Stomach smooth muscle (tissue), 2 donors: ENCODE data around the gene CSNK1D.

Experiments
- H3K27ac ChIP-seq: one replicate; pipeline ENCODE4 v1.7.0; 2013; ENCODE audit warnings: mild to moderate bottlenecking, low read length, inconsistent platforms
- H3K27me3 ChIP-seq, 2 donors: one replicate each; pipeline ENCODE4 v1.7.0; 2013; ENCODE audit warnings: low read length in 2 of 2; ENCODE audit not compliant: insufficient read depth in 2 of 2, control insufficient read depth in 1 of 2
- H3K36me3 ChIP-seq, 2 donors: one replicate each; pipeline ENCODE4 v1.7.0; 2013; ENCODE audit warnings: low read length in 2 of 2; ENCODE audit not compliant: control insufficient read depth in 2 of 2, insufficient read depth in 2 of 2
- H3K4me1 ChIP-seq: one replicate; pipeline ENCODE4 v1.7.0; 2013; ENCODE audit warnings: low read length; ENCODE audit not compliant: control insufficient read depth, insufficient read depth
- H3K4me3 ChIP-seq, 2 donors: one replicate each; pipeline ENCODE4 v1.7.0; 2013; ENCODE audit warnings: low read length in 2 of 2
- H3K9ac ChIP-seq, 2 donors: one replicate each; pipeline ENCODE4 v1.7.0; 2013; ENCODE audit warnings: low read length in 2 of 2, mild to moderate bottlenecking in 1 of 2
- H3K9me3 ChIP-seq, 2 donors: one replicate each; pipeline ENCODE4 v1.7.0; 2013; ENCODE audit warnings: low read length in 2 of 2; ENCODE audit not compliant: control insufficient read depth in 2 of 2
- donor health status: healthy.
- donor health status: Pancreatic carcinoma.

The CSNK1D gene

DNA sequence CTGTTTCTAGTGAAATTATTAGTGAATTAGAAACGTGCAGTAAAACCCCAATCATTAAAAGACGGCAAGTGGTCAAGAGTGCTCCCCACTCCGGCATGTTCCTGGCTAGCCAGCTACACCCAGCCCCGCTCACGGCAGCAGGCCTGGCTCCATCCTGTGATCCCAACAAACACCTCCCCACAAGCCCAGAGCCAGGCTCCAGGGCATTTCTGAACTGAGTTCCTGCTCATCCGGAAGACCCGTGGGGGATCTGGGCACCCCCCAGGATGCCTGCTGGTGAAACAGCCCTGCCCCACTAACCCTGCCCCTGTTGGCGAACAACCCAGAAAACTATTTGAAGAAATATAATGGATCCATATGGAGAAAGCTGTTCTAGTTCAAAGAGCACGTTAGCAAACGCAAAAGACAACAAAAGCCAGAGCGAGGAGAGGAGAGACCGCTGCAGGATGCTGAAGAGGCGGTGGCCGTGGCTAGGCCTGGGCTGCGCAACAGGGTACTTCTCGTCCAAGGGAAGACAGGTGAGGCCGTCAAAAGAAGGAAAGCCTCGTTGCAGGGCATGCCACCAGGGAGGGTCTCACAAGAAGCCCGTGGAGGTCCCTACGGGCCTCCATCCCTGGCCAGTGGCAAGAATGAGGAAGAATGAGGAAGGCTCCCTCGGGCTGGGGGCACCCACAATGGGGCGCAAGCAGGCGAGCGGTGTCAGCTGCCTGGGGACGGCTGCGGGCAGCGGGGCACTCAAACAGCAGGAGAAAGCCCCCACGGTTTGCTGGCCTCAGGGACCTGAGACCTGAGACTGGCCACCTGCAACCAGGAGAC is 25.4 kb downstream of the CSNK1D start:
- H3K4me3 ChIP-seq, result no peak overlapping the region
- H3K9me3 ChIP-seq, result no peaks in the 10 kb centered on the region
- no peaks in the 10 kb centered on the region for H3K27me3 ChIP-seq
- H3K27ac ChIP-seq, result peak overlapping the region; percentile 93
- H3K36me3 ChIP-seq, result peaks cover 82 to 83% of the 10 kb centered on the region in 2 donors
- H3K9ac ChIP-seq, result peak overlapping the region; percentile 29 to 43
- peaks cover 47% of the 10 kb centered on the region for H3K4me1 ChIP-seq

DNA sequence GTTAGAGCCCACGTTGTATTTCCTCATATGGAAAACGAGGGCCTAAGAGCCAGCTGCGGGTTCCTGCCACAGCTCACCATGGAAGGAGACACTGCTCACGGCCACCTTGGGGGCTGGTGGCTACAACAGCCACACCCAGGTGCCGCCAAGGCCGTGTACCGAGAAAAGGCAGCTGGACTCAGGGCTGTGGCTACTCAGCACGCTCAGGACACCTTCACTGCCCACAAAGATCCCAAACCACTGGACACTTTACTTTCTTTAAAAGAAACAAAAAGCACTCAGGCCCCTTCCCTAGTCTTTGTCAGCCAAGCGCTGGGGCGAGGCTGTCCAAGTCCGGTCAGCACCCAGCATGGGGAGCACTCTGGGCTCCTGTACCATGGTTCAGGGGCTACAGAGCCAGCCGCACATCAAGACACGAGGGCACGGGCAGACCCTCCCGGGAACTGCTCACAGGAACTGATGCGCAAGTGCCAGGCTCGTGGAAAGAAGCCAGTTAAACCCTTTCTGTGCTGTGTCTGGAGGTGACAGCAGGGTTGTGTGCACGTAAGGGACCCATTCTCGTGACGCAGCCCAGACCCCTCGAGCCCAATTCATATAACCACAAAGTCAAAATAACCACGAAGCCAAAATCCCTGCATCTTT is 26.2 kb downstream of the CSNK1D start:
- H3K36me3 ChIP-seq, result peaks cover 75 to 76% of the 10 kb centered on the region in 2 donors
- no peaks in the 10 kb centered on the region for H3K27me3 ChIP-seq
- H3K4me3 ChIP-seq, result peak overlapping the region; percentile 9 to 40
- H3K27ac ChIP-seq, result peak overlapping the region; percentile 93
- H3K4me1 ChIP-seq, result peaks cover 55% of the 10 kb centered on the region
- no peaks in the 10 kb centered on the region for H3K9me3 ChIP-seq
- peak overlapping the region; percentile 43 to 66 for H3K9ac ChIP-seq

DNA sequence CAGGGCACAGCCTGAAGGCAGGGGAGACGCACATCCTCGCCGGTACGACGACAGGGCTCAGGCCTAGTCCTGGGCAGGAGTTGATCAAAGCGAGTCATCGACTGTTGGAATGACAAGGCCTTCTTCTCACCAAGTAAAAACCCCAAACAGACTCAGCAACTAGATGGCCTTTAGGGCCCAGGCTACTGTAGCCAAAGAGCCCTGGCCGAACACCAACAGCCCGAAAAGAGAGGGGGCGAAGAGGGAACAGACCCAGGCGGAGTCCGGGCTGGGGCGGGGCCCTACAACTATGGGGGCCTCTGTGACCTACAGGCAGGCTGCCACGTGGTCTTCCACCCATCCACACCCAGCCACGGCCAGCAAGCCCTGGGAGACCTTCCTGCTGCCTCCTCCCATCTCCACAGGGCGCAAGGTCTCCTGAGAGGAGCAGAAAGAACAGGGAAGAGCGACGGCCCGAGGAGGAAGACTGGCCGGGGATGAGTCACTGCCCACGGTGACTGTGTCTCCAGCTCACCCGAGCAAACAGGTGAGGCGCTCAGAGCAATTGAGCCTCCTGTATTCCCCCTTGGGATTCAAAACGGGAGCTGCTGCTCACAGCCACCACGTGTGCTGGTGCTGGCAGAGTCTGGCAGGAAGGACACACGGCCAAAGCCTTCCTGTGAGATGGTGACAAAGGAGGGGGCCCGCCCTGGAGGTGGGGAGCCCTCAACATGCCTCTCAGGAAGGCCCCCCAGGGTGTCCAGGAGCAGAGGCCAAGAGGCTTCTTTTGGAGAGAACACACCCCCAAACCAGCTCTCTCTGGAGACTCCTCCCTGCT is 26.9 kb downstream of the CSNK1D start:
- Histone ChIP-seq H3K4me3 (peak overlapping the region in 1 of 2 donors; percentile 22), H3K9me3 (no peaks in the 10 kb centered on the region), H3K27ac (peak overlapping the region; percentile 93), H3K9ac (peak overlapping the region; percentile 43 to 66), H3K36me3 (peaks cover 68 to 70% of the 10 kb centered on the region in 2 donors), H3K4me1 (peaks cover 62% of the 10 kb centered on the region), H3K27me3 (no peaks in the 10 kb centered on the region)

DNA sequence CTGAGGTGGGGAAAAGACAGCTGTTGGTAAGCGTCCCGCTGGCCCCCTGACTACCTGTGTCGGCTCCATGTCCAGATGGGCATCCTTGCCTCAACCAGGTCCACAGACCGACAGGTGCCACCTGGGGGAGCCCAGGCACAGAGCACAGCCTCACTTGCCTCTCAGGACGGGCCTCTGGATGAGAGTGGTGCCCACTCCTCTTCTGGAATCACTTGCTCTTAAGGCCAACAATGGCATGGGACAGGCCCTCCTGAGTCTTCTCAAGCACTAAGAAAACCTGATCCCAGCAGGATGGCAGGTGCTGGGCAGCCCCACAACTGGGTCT is 27.5 kb downstream of the CSNK1D start:
- no peaks in the 10 kb centered on the region for H3K9me3 ChIP-seq
- peaks cover 67% of the 10 kb centered on the region for H3K4me1 ChIP-seq
- H3K36me3 ChIP-seq, result peaks cover 63 to 65% of the 10 kb centered on the region in 2 donors
- no peaks in the 10 kb centered on the region for H3K27me3 ChIP-seq
- peak overlapping the region; percentile 93 for H3K27ac ChIP-seq
- H3K9ac ChIP-seq, result peak overlapping the region; percentile 42 to 43
- H3K4me3 ChIP-seq, result no peak overlapping the region

DNA sequence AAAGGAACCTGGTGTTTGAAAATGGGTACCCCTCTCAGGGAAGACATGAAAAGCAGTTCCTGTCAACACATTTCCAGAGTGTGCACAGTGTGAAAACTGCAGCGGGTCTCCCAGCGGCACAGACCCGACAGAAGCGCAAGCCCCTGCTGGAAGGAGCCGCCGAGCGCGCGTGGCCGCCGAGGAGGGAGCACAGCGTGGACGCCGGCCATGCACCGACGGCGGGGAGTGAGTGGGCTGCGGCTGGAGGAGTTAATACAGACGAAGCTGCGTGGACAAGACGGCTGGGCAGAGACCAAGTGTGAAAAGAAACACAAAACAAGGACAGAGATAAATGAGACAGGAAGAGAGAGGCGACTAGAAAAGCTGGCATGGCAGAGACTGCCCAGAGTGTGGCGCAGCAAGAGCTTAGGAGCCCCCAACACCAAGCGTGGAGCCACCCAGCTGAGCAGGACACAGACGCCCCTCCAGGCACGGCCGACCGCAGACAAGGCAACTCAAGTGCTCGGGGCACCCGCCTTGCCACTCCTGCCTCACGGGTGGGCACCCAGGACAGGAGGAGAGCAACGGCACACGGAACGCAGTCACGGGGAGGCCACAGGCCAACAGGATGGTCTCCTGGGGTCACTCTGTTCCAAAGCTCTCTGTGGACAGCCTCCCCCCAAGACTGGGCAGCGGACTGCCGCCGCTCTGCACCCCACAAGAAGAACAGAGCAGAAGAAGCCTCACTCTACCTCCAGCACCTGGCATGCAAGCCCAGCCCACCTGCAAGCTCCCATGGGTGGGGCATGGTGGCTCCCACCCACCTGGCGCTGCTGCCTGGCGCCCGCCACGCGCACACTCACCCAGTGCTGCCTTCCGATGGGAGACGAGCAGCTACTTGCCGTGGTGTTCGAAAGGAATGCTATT is 28.1 kb downstream of the CSNK1D start:
- Histone ChIP-seq H3K27me3 (no peaks in the 10 kb centered on the region), H3K27ac (peak overlapping the region; percentile 93), H3K9me3 (no peaks in the 10 kb centered on the region), H3K9ac (peak overlapping the region in 1 of 2 donors; percentile 5), H3K4me3 (no peak overlapping the region), H3K36me3 (peaks cover 57 to 60% of the 10 kb centered on the region in 2 donors), H3K4me1 (peaks cover 71% of the 10 kb centered on the region)

DNA sequence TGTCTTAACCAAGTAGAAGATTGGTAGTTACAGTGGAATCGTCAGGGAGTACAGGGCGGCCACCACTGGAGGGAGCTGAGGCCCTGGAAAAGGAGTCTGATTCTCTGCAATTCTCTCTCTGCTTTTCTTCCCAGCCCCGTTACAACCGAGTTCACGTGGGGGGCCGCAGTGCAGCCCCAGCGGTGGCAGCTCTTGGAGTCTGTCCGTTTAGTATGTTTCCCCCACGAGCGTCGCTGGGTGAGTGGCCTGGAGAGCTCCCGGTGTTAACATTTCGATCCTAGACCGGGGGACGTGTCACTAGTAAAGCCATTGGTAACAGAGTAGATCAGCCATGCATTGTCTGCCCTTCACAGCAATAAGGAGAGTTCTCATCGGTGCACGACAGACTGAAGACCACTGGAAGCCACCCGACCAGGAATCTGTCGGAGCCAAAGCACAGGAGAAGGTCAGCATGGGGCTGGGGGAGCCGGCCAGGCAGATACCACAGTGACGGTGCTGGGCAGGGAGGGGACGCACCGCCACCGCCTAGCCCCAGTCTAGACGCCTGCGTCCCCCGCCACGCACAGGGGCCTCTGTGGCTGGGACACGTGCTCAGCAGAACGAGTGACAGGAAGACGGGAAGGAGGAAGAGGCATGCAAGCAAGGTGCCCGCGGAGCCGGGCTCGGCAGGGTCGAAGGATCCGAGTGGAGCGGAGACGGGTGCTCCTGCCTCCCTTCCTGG is 28.9 kb downstream of the CSNK1D start:
- Histone ChIP-seq H3K27me3 (no peaks in the 10 kb centered on the region), H3K9ac (no peak overlapping the region), H3K9me3 (no peaks in the 10 kb centered on the region), H3K36me3 (peaks cover 50 to 53% of the 10 kb centered on the region in 2 donors), H3K27ac (peak overlapping the region; percentile 88), H3K4me1 (peaks cover 76% of the 10 kb centered on the region), H3K4me3 (no peak overlapping the region)

DNA sequence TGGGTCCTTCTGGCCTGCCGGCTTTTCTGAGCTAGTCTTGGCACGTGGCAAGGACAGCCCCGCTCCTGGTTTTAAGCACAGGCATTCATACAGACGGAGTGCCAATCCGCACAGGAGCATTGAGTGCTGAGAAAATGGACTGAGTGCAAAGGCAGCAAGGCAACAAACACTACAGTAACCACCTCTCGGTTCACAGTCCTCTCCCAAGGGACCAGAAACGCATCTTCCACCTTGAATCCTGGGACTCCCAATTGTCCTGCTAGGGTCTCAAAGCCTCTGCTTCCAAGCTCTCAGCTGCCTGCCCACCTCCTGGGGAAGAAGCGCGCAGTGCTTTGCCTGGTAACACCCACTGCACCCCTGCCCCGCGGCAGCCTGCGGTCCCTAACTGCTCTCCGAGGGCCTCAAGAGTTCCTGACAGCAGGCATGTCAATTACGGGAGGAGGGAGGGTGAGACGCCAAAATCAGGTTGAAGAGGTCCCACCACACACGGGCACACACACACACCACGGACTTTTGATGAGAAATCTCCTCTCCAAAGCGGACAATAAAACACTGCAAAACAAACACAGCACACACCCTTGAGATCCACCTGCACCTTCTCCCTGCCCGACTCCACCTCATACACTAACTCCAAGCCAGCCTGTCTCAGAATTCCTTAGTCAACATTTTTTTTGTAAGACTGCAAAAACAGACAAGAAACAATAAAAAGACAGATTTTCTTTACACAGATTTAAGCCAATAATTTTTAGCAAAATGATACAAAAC is 29.7 kb downstream of the CSNK1D start:
- no peak overlapping the region for H3K9ac ChIP-seq
- H3K4me3 ChIP-seq, result no peak overlapping the region
- H3K27me3 ChIP-seq, result no peaks in the 10 kb centered on the region
- no peaks in the 10 kb centered on the region for H3K9me3 ChIP-seq
- H3K4me1 ChIP-seq, result peaks cover 82% of the 10 kb centered on the region
- H3K36me3 ChIP-seq, result peaks cover 47 to 48% of the 10 kb centered on the region in 2 donors
- H3K27ac ChIP-seq, result peak overlapping the region; percentile 88

DNA sequence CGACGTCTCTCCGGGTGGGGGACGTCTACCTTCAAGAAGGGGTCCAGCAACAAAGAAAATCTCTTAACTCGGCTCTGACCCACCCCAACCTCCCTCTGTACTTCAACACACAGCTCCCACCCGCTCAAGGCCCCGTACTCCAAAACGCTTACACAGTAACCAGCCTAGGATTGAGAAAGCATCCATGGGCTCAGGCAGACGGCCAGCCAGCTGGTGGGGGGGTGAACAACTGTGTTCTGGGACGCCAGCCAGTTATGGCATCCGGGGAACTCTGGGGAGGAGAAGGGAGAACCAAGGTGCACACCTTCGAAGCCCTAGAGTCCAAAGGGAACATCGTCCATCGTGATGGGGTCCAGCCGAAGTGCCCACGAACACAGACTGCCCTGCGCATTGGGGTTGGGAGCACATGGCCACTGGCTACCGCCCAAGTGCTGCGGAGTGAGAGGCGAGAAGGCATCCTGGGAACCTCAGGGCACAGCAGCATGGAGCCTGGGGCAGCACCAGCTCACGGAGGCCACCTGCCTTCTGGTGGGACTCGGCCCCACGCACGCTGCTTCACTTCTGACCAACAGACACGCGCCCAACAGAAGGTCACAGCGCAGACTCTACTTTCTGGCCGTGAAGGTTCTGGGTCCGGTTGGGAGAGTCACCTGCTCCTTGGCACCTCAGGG is 30.4 kb downstream of the CSNK1D start:
- H3K4me3 ChIP-seq, result peak overlapping the region; percentile 23 to 49
- no peaks in the 10 kb centered on the region for H3K9me3 ChIP-seq
- peak overlapping the region in 1 of 2 donors; percentile 17 for H3K9ac ChIP-seq
- H3K4me1 ChIP-seq, result peaks cover 86% of the 10 kb centered on the region
- H3K36me3 ChIP-seq, result peaks cover 41 to 42% of the 10 kb centered on the region in 2 donors
- H3K27me3 ChIP-seq, result no peaks in the 10 kb centered on the region
- peak overlapping the region; percentile 88 for H3K27ac ChIP-seq

DNA sequence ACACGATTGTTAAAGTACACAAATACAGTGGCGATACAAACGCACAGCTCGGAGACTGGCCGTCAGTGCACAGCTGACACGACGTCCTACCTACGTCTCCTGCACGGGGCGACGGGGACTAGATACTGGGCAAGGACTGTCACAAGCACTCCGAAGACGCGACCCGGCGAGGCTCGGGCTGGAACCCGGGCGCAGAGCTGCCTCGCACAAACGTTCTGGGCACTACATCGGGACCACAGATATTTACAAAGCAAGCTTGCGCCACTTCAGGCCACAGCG is 30.9 kb downstream of the CSNK1D start:
- peaks cover 86% of the 10 kb centered on the region for H3K4me1 ChIP-seq
- peaks cover 37 to 38% of the 10 kb centered on the region in 2 donors for H3K36me3 ChIP-seq
- no peaks in the 10 kb centered on the region for H3K27me3 ChIP-seq
- H3K9me3 ChIP-seq, result no peaks in the 10 kb centered on the region
- H3K27ac ChIP-seq, result peak overlapping the region; percentile 88
- peak overlapping the region; percentile 23 to 49 for H3K4me3 ChIP-seq
- H3K9ac ChIP-seq, result peak overlapping the region in 1 of 2 donors; percentile 17
